OCI-LY1 (cell line): Measurements from ENCODE around the gene DMD.

Experiments used
- CTCF ChIP-seq: fragments of 200-600 bp; sonication (generic), shearing (Covaris generic); IDR thresholded peaks from 2 replicates; pipeline ENCODE4 v1.5.1; 2017; ENCODE audit warnings: mild to moderate bottlenecking, antibody characterized with exemption, low read length, moderate library complexity, mixed read lengths
- EZH2 ChIP-seq: fragments of 200-600 bp; sonication (generic), shearing (Covaris generic); IDR thresholded peaks from 2 replicates; pipeline ENCODE4 v1.8.0; 2017; ENCODE audit warnings: borderline replicate concordance, mixed run types, mild to moderate bottlenecking, antibody characterized with exemption, low read length, moderate library complexity, mixed read lengths

- no peak for TF ChIP-seq CTCF
- TF ChIP-seq EZH2, result no peak
Measured at GRCh38 chrX:32780109-32780508, 431.2 kb downstream of the DMD start.
